Breast epithelium (tissue), 4 donors: ENCODE measurements around the gene PDPK1. TPM values are rescaled to one million over a fixed set of nuclear protein-coding genes. Genes with fewer than 3 reads are reported as not detected.
"Not testable (repeated sequence)": the region's sequence is repeated elsewhere in the genome, so short reads cannot be mapped to it uniquely, and the experiment has no call there.

Source experiments
- DNase-seq, 2 donors: peaks; one replicate each; pipeline ENCODE4 v3.0.0-alpha.2; 2019; ENCODE audit warnings: low spot score in 2 of 2
- H3K27ac ChIP-seq, 2 donors: fragments of 200-600 bp; sonication (generic) in 1 of 2; one replicate each; pipeline ENCODE4 v1.5.1; 2016 to 2019; ENCODE audit warnings: mild to moderate bottlenecking in 1 of 2
- H3K27me3 ChIP-seq, 2 donors: fragments of 200-600 bp; sonication (generic) in 1 of 2; one replicate each; pipeline versions ENCODE4 v1.5.1 to v1.6.0; 2017 to 2019; ENCODE audit warnings: control low read depth in 1 of 2, mild to moderate bottlenecking in 1 of 2
- H3K36me3 ChIP-seq: fragments of 200-600 bp; one replicate; pipeline ENCODE4 v1.5.1; 2019
- H3K4me1 ChIP-seq, 2 donors: fragments of 200-600 bp; sonication (generic); one replicate each; pipeline ENCODE4 v1.5.1; 2016 to 2019; ENCODE audit warnings: control low read depth in 1 of 2
- H3K4me3 ChIP-seq, 3 donors: fragments of 200-600 bp; sonication (generic); 1 replicate in 2 of 3; 2 replicates in 1 of 3; pipeline ENCODE4 v1.5.1; 2016 to 2019; ENCODE audit warnings: mild to moderate bottlenecking in 3 of 3, moderate library complexity in 2 of 3
- H3K9me3 ChIP-seq, 2 donors: fragments of 200-600 bp; sonication (generic) in 1 of 2; one replicate each; pipeline ENCODE4 v1.5.1; 2016 to 2019; ENCODE audit warnings: control low read depth in 1 of 2
- POLR2A ChIP-seq: fragments of 450-650 bp; IDR thresholded peaks from one replicate; pipeline ENCODE4 v1.6.1; 2016; ENCODE audit warnings: antibody characterized with exemption, mild to moderate bottlenecking, moderate library complexity
- POLR2AphosphoS5 ChIP-seq, 3 donors: sonication (generic); formaldehyde crosslinking; IDR thresholded peaks; one replicate each; pipeline ENCODE4 v1.6.1; 2017; ENCODE audit warnings: antibody characterized with exemption in 3 of 3
- intact Hi-C: fragments of 100-400 bp; cut with DNase I; formaldehyde crosslinking; loops from one replicate; pipeline ENCODE4 v1.15.1; 2023; ENCODE audit warnings: low total_unique reads
- total RNA-seq, 3 donors: library from RNA; depleted of rRNA; stranded (reverse); fragments of >200 nt; gene quantifications; one replicate each; pipeline ENCODE4 v1.1.0, GENCODE V29; 2016
- TF ChIP-seq, protein P1 (sequence below), 3 donors: fragments of 450-650 bp; IDR thresholded peaks; one replicate each; pipeline ENCODE4 v1.5.1; 2016 to 2017; ENCODE audit warnings: antibody characterized with exemption in 3 of 3, mild to moderate bottlenecking in 3 of 3, moderate library complexity in 3 of 3

PDPK1 gene
- total RNA-seq, 3 donors from 2014 or later: 28.8 to 32.8 (median 29.4) TPM

DNA sequence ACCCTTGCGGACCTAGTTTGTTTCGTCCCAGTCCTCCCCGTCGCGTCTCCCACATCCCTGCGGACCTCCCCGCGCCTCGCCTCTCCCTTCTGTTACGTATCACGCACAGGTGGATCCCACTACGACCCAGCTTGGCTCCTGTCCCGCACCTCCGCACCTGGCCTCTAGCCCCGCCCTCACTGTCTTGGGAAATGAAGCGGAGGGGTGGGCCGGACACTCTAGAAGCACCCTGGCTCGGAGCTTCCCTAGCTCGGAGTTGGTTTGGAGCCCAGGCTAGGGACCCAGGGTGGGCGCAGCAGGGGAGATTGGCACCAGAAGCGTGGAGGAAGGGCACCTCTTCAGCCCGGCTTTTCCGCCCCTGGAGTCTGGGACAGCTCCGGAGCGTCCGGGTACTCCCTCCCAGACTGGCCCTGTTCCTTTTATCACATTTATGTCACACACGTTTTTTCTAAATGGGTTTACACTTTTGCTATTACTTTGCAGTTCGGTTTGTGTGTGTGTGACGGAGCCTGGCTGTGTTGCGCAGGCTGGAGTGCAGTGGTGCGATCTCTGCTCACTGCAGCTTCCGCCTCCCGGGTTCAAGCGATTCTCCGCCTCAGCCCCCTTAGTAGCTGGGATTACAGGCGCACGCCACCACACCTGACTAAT, 5.2 kb upstream of the PDPK1 start:
- TF ChIP-seq POLR2A (peak; percentile 43), POLR2AphosphoS5 (IDR thresholded peaks at IDR 0.05) (peak in 2 of 3 donors; percentile 53 to 57)
- TF ChIP-seq, protein P1, sequence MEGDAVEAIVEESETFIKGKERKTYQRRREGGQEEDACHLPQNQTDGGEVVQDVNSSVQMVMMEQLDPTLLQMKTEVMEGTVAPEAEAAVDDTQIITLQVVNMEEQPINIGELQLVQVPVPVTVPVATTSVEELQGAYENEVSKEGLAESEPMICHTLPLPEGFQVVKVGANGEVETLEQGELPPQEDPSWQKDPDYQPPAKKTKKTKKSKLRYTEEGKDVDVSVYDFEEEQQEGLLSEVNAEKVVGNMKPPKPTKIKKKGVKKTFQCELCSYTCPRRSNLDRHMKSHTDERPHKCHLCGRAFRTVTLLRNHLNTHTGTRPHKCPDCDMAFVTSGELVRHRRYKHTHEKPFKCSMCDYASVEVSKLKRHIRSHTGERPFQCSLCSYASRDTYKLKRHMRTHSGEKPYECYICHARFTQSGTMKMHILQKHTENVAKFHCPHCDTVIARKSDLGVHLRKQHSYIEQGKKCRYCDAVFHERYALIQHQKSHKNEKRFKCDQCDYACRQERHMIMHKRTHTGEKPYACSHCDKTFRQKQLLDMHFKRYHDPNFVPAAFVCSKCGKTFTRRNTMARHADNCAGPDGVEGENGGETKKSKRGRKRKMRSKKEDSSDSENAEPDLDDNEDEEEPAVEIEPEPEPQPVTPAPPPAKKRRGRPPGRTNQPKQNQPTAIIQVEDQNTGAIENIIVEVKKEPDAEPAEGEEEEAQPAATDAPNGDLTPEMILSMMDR (IDR thresholded peaks at IDR 0.05): peak in 1 of 3 donors; percentile 17
- Histone ChIP-seq H3K4me1 (peaks cover 0 to 7% of the 10 kb centered on the region in 2 donors), H3K27ac (peak overlapping the region; percentile 98 to 99), H3K4me3 (peak overlapping the region; percentile 67 to 81 (median 75)), H3K27me3 (no peaks in the 10 kb centered on the region), H3K36me3 (no peaks in the 10 kb centered on the region), H3K9me3 (no peaks in the 10 kb centered on the region)
- peak; percentile 93 for DNase-seq
- intact Hi-C loops: no loop called here

DNA sequence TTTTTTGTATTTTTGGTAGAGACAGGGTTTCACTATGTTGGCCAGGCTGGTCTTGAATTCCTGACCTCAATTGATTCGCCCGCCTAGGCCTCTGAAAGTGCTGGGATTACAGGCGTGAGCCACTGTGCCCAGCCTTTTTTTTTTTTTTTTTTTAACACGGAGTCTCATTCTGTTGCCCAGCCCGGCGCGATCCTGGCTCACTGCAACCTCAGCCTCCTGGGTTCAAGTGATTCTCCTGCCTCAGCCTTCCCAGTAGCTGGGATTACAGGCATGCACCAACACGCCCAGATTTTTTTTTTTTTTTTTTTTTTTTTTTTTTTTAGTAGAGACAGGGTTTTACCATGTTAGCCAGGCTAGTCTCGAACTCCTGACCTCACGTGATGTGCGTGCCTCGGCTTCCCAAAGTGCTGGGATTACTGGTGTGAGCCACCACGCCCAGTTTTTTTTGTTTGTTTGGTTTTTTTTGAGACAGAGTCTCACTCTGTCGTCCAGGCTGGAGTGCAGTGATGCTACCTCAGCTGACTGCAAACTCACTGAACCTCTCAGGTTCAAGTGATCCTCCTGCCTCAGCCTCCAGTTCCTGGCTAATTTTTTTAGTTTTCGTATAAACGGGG, 4.6 kb upstream of the PDPK1 start:
- intact Hi-C loops, DNase-seq, H3K27me3 ChIP-seq, H3K36me3 ChIP-seq, H3K4me1 ChIP-seq, H3K9me3 ChIP-seq: not testable (repeated sequence)
- H3K4me3 ChIP-seq: peak overlapping the region; percentile 67 to 81 (median 75)
- peak overlapping the region; percentile 98 to 99 for H3K27ac ChIP-seq

DNA sequence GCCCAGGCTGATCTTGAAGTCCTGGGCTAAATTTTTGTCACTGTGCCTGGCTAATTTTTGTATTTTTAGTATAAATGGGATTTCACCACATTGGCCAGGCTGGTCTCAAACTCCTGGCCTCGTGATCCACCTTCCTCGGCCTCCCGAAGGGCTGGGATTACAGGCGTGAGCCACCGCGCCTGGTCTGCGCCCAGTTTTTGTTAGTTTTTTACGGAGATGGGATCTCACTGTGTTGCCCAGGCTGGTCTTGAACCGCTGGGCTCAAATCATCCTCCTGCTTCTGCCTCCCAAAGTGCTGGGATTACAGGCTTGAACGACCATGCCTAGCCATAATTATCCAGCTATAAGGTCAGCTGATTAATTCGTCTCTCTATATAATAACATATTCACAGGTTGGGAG, 3.9 kb upstream of the PDPK1 start:
- Histone ChIP-seq H3K4me3 (no peak overlapping the region), H3K27ac (no peak overlapping the region), H3K36me3 (no peaks in the 10 kb centered on the region)

DNA sequence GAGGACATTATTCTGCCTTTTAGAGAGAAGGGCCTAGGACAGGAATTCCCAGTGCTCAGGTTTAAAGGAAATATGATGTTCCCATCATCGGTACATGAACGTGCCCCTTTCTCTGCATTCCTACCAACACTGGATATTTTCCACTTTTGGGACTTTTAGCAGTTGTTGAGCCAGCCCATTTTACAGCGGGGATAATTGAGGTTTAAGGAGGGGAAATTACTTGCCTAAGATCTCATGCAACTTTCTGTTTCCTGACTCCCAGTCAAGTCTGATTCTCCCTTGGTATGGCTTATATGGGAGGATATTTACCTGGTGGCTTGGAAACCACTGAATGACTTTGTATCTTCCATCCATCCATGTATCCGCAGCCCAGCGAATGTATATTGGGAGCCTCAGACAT, 3.5 kb upstream of the PDPK1 start:
- not testable (repeated sequence) for H3K4me1 ChIP-seq

More for the DNA sequence above, 3.9 kb upstream of the PDPK1 start:
- H3K4me1 ChIP-seq: peaks cover 0 to 7% of the 10 kb centered on the region in 2 donors
- no peak for TF ChIP-seq POLR2AphosphoS5 (IDR thresholded peaks at IDR 0.05)
- TF ChIP-seq POLR2A: no peak
- TF ChIP-seq, protein P1 (IDR thresholded peaks at IDR 0.05): no peak
- H3K27me3 ChIP-seq: no peaks in the 10 kb centered on the region
- intact Hi-C loops: no loop called here
- no peak for DNase-seq
- H3K9me3 ChIP-seq: no peaks in the 10 kb centered on the region

DNA sequence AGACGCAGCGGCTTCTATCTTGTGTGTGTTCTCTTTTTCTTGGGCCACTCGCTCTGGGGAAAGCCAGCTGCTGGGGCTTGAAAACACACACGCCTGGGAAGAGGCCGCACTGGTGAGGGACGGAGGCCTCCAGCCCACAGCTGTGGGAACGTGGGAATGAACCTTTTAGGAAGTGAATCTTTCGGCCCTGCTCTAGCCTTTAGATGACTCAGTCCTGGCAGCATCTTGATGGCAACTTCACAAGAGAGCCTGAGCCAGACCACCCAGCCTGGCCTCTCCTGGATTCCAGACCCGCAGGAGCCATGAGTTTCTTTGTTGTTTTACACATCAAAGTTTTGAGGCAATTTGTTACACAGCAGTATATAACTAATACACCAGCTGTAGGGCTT, 2.2 kb upstream of the PDPK1 start:
- H3K4me3 ChIP-seq: no peak overlapping the region
- DNase-seq: no peak
- H3K9me3 ChIP-seq: no peaks in the 10 kb centered on the region
- intact Hi-C loops: no loop called here
- TF ChIP-seq POLR2A (no peak), POLR2AphosphoS5 (IDR thresholded peaks at IDR 0.05) (no peak)
- TF ChIP-seq, protein P1 (IDR thresholded peaks at IDR 0.05): no peak
- H3K4me1 ChIP-seq: peaks cover 0 to 7% of the 10 kb centered on the region in 2 donors
- H3K27me3 ChIP-seq: no peaks in the 10 kb centered on the region
- H3K36me3 ChIP-seq: no peaks in the 10 kb centered on the region
- H3K27ac ChIP-seq: peak overlapping the region; percentile 8 to 75

More for the DNA sequence above, 3.5 kb upstream of the PDPK1 start:
- H3K36me3 ChIP-seq, intact Hi-C loops, DNase-seq, H3K9me3 ChIP-seq, H3K27ac ChIP-seq, H3K4me3 ChIP-seq, H3K27me3 ChIP-seq: not testable (repeated sequence)

DNA sequence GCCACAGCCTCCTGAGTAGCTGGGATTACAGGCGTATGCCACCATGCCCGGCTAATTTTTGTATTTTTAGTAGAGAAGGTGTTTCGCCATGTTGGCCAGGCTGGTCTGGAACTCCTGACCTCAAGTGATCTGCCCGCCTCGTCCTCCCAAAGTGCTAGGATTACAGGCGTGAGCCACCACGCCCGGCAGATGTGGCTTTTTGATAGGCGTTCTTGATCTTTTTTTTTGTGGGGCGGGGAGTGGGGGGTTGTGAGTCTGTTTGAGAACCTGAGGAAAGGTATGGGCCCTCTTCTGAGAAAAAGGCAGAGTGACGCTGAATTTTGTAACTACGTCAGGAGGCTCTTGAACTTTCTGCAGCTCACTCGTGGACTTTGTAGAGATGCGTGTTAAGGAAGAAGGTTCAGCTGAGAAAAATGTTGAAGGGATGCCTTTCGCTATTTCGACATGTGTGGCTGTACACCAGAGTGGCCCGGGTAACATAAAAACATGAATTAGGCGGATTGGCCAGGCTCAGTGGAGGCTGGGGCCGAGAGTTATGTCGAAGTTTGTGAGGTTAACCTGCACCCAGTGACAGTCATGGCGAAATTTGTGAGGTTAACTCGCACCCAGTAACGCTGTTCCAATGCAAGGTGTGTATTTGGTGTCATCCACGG, 1.5 kb downstream of the PDPK1 start:
- not testable (repeated sequence) for H3K9me3 ChIP-seq, DNase-seq

DNA sequence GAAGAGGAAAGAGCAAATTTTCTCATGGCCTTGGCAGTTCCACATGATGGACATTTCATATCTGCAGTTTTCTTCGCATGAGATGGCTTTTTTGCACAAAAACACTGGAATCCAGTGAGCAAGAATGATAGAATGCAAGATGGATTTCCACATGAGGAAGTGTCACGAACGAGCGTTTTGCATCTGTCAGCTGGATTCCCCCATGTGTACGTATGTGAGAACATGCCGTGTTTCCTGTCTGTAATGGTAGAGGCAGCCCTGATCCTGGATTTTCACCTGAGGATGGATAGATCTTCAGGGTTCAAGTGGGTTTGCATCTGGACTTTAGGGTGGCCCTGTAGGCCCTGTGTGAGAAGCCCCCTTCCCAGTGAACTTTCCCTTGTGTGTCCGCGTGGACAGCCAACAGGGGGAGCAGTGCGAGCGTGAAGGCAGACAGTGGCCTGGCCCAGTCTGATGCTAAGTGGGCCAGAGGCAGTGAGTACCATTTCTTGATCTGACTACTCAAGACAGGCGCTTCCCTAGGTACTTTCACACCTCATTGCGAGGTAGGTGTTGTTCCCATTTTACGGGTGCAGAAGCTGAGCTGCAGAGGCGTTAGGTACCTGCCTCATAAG, 2.1 kb downstream of the PDPK1 start:
- intact Hi-C loops, H3K27ac ChIP-seq, H3K9me3 ChIP-seq, H3K27me3 ChIP-seq, DNase-seq, H3K36me3 ChIP-seq, H3K4me1 ChIP-seq: not testable (repeated sequence)
- H3K4me3 ChIP-seq: peak overlapping the region in 1 of 3 donors; percentile 23

More for the DNA sequence above, 1.5 kb downstream of the PDPK1 start:
- H3K27me3 ChIP-seq, H3K27ac ChIP-seq, H3K36me3 ChIP-seq, H3K4me1 ChIP-seq, intact Hi-C loops: not testable (repeated sequence)
- H3K4me3 ChIP-seq: peak overlapping the region in 2 of 3 donors; percentile 65 to 95

DNA sequence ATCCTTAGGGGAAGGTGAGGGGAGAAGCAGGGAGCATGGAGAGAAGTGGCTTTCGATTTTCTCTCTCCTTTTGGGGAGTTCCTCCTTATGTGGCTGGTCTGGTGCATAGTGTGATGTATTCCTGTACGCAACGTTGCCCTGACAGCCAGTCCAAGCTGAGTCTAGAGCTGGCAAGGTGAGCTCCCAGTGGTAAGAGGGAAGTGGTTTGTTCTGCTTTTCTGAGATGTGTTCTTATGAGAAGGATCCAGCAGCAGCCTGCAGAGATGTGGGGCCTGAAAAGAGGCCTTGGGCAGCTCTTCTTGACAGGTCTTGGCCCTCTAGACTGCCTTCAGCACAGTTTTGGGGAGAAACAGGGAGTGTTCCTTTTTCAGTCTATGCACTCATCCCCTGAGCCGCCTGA, 3.1 kb downstream of the PDPK1 start:
- H3K4me1 ChIP-seq, H3K9me3 ChIP-seq, H3K36me3 ChIP-seq, DNase-seq, H3K27me3 ChIP-seq, H3K27ac ChIP-seq, H3K4me3 ChIP-seq, intact Hi-C loops: not testable (repeated sequence)

DNA sequence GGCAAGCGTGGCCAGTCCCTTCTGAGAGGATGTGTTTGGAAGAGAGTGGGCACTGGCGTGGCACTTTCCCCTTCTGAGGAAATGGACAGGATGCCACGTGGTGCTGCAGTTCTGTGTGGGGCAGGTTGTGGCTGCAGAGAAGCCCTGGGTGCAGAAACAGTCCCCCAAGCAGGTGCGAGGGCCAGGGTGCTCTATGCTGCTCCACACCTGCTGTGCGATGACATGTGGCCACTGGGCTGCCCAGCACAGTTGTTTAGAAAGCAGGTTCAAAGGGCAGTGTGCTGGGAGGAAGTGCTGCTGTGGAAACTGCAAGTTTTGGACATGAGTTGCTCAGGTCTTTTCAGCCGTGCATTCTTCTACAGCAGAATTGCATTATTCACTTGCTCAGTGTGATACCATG, 3.6 kb downstream of the PDPK1 start:
- H3K27ac ChIP-seq, H3K36me3 ChIP-seq, H3K9me3 ChIP-seq, DNase-seq, intact Hi-C loops, H3K27me3 ChIP-seq, H3K4me3 ChIP-seq, H3K4me1 ChIP-seq: not testable (repeated sequence)
